CD4-positive, alpha-beta T cell treated with Interleukin-6 at 100 ng/mL for 8 hours (primary cell): ENCODE measurements around the gene VWA1.
A peak's percentile ranks its signal among the peaks of the same experiment; 100 is the strongest.
"Not testable (repeated sequence)": the region's sequence is repeated elsewhere in the genome, so short reads cannot be mapped to it uniquely, and the experiment has no call there.

Experiments
- DNase-seq: peaks from one replicate; pipeline ENCODE4 v3.0.0-alpha.2; 2020; ENCODE audit warnings: mixed read lengths, low spot score

Gene VWA1

DNA sequence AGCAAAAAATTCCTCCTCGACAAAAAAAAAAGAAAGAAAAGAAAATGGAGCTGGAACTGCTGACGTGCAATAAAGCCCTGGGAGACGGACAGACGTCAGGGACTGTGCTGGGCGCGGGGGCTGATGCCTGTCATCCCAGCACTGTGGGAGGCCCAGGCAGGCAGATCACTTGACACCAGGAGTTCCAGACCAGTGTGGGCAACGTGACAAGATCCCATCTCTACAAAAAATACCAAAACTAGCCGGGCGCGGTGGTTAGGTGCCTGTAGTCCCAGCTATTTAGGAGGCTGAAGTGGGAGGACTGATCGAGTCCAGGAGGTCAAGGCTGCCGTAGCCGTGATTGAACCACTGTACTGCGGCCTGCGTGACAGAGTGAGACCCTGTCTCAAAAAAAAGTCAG is 10.8 kb upstream of the VWA1 start:
- DNase-seq, result no peak

GRCh38 chr1:1425426-1425752 is 10.1 kb upstream of the VWA1 start:
- DNase-seq, result no peak

DNA sequence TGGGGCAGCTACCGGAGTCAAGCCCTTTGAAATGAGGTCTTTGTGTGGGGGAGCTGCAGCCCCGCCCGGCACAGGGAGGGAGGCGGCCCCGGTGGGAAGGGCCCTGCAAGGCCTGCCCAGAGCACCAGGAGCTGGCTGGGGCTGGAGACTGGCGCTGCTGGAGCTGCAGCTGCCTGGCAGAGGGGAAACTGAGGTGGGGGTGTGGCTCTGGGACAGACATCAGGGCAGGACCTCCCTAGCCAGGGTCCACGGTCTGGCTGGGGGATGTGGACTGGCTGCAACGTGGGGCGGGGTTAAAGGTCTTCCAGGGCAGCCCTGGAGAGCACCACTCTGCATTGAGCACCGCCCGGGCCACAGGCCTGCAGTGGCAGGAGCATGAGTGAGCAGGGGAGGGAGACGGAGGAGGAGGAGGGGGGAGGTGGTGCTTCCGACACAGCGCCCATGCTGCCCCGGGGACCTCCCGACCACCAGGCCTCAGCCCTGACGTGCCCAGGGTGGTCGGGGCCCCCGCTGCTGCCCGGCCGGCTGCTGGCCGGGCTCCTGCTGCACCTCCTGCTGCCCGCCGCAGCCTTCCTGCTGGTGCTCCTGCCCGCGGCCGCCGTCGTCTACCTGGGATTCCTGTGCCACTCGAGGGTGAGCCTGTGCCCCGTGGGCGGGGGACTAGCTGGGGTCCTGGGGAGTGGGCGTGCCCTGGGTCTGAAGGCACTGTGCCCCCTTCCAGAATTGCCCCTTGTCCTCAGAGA is 9.6 kb upstream of the VWA1 start:
- no peak for DNase-seq

- no peak for DNase-seq
Measured at GRCh38 chr1:1426496-1427105, 8.9 kb upstream of the VWA1 start.

- peak; percentile 19 for DNase-seq
Measured at GRCh38 chr1:1427106-1427819, 8.2 kb upstream of the VWA1 start.

DNA sequence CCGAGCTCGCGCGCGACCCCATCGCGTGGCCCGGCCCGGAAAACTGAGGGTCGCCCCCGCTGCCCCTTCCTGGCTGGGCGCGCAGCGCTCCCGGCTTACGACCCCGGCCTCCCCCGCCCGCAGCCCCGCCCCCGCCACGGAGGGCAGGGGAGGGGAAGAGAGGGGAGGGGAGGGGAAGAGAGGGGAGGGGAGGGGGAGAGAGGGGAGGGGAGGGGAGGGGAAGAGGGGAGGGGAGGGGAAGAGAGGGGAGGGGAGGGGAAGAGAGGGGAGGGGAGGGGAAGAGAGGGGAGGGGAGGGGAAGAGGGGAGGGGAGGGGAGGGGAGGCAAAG is 7.7 kb upstream of the VWA1 start:
- no peak for DNase-seq

DNA sequence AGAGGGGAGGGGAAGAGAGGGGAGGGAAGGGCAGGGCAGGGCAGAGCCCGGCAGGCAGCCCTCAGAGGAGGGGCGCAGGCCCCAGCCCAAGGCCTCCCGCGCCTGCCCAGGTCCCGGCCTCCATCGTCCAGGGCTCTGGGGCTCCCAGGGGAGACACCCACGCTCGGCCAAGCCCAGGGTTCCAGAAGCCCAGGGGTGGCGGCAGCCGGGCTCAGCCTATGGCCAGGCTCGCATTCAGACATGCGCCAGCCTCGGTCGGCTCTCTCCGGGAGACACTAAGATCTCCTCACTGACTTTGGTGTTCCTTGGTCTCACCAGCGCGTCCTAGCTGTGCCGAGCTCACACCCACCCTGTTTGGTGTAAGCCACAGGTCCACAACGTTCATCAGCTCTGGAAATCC is 7.3 kb upstream of the VWA1 start:
- DNase-seq, result no peak

DNA sequence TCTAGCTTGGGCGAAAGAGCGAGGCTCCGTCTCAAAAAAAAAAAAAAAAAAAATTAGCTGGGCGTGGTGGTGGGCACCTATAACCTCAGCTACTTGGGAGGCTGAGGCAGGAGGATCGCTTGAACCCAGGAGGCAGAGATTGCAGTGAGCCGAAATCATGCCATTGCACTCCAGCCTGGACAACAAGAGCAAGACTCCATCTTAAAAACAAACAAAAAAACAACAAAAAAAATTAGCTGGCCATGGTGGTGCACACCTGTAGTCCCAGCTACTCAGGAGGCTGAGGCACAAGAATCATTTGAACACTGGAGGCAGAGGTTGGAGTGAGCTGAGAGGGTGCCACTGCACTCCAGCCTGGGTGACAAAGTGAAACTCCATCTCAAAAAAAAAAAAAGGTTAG is 6.5 kb upstream of the VWA1 start:
- not testable (repeated sequence) for DNase-seq

- DNase-seq, result no peak
Measured at GRCh38 chr1:1429671-1430073, 5.8 kb upstream of the VWA1 start.

- no peak for DNase-seq
Measured at GRCh38 chr1:1430114-1430982, 5.1 kb upstream of the VWA1 start.

GRCh38 chr1:1430992-1431844 is 4.3 kb upstream of the VWA1 start:
- DNase-seq, result no peak

DNA sequence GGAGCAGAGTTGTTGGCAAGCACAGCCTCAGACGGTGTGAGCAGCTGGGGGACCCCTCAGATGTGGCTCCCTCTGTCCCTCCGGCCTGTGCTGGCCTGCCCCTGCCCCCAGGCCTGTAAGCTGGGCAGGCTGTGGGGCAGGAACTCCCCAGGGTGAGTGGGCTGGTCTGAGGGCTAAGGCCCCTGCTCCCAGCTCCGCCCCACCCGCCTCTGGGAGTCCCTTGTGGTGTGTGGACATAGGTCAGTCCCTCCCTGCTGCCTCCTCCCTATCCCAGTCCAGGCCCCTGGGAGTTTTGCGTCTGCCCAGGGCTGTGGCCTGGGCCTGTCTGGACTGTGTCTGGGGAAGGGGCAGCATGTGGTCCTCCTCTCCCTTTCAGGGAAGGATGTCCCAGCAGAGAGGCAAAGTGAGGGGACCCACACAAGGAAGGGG is 3.6 kb upstream of the VWA1 start:
- no peak for DNase-seq

DNA sequence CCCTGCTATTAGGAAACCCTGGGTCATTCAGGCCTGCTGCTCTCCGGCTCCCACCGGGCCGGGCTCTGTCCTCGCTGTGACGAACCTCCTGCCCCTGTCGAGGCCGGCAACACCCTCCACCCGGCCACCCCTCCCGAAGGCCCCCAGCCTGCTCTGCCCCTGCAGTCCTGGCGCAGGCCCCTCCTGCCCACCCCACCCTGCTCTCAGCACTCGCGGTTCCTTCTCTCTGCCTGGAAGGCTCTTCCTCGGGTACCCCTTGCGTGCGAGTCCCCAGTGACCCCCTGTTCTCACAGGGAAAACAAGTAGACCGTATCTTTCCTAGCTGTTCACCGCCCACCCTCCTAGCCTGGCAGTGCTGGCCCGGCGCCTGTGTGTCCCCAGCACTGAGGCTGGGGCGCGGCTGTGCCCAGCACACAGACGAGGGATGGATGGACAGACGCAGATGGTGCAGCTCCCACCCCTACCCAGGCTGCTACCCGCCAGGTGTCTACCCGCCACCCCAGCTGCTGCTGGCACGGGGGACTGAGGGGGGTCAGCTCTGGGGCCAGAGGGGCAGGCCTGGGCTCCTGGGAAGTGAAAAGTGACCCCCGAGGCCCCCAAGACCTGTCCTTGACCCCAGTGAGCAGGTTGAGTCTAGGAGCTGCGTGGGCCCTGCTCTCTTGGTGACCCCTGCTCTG is 3.1 kb upstream of the VWA1 start:
- no peak for DNase-seq

DNA sequence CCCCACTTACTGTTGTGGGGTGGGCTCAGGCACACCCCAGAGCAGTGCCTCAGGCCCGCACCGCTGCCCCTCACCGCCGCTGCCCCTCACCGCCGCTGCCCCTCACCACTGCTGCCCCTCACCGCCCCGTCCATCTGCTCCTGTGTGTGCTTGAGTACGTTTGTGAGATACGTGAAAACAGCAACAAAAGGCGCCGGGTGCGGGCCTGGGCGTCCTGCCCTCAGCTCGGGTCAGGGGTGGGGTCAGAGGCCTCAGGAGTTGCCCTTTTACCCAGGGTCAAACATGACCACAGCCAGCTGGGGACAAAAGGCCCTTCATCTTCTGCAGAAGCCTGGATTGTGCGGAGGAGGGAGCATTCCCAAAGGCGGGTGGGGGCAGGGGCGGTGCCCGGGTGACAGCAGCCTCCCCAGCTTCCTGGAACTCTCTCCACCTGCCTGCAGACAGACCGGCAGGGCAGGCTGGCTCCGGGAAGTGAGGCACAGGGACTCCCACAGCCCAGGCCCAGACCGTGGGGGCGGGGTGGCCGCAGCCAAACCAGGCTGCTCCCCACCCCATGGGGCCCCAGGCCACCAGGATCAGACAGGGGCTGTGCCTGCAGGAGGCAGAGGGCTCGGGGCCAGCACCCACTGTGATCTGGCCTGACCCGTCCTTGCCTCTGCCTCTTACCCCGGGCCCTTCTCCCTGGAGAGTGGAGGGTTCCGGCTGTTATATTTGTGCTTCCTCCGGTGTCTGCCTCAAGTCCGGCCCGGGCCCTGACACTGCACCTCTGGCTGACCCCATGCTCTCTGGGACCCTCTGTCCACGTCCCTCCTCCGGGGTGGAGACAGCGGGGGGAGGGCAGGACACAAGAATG is 2.3 kb upstream of the VWA1 start:
- no peak for DNase-seq

DNA sequence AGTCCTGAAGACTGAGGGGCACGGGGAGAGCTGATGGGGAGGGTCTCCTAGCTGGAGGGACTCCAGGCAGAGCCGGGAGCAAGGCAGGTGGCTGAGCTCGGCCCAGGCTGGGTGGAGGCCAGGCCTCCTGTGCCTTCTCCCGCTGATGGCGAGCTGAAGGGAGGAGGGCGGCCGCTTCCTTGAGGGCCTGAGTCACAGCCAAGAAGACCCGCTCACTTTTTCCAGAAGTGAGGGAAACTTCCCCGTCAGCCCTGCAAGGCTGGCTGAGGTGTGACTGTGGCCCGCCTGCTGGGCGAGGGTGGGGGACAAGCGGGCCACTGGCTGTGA is 1.7 kb upstream of the VWA1 start:
- no peak for DNase-seq

GRCh38 chr1:1434131-1434823 is 1.2 kb upstream of the VWA1 start:
- DNase-seq, result no peak

- DNase-seq, result no peak
Measured at GRCh38 chr1:1434824-1435105, 725 bp upstream of the VWA1 start.

DNA sequence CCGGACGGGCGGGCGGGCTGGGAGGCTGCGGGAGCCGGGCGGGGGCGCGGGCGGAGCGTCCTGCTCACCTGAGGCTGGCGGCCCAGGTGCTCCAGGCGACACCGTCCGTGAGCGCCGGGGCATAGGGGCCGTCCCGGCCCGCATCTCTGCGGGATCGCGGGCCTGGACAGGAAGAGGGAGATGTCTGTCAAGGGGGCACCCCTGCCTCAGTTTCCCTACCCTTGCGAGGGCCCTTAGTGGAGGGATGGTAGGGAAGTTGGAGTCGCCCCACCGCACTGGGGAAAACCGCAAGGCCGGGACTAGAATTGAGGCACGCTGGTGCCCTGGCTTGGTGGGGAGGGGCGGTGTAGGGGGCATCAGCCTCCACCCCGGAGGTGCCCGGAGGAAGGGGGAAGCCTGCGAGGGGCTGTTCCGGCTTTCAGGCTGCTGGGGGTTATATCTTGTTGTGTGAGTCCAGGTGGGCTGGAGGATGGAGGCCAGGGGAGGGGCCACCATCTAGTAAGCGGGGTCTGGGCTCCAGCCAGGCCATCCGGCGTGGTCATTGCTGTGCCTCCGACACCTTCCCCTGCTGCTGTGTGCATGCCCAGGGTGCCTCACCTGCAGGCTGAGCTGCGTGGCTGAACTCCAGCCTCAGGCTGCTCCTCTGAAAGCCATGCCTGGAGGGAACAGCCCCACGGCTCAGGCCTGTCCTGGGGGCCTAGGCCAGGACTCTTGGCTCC is 580 bp downstream of the VWA1 start:
- DNase-seq, result no peak

GRCh38 chr1:1436630-1437032 is 1.1 kb downstream of the VWA1 start:
- no peak for DNase-seq
